ENCODE data around the gene BSCL2. TPM values are rescaled to one million over a fixed set of nuclear protein-coding genes. Genes with fewer than 3 reads are reported as not detected.

The BSCL2 gene
- total and polyA plus RNA-seq, 2 donors (not counting 3 experiments of a cell fraction or from before 2014, with no cell fraction given), result 31.1 to 94.8 TPM

DNA sequence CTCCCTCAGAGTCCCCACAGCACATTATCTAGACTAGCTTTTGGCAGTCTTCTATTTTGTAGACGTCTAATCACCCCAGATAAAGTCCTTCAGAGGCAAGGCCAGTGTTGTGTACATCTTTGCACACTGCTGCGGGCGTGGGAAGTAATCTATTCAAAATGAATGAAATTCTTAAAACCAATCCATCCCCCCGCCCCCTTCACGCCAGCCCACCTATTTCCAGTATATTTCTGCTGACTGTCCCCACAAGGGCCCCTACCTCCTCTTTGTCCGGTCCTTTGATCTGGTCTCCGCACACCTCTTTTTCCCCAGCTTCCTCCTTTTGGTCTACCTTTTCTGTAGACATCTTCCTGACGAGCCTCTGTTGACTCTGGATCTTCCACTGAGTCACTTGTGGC, 375 bp downstream of the BSCL2 start:
- CTCF ChIA-PET, result interaction anchor here (1.1 to 2.5 kb wide), 4 partner anchors 13 to 79 kb away, joined by 3 to 14 read pairs (median 4); partner anchors contain the start of genes C11orf98, CSKMT and HNRNPUL2
- dilution Hi-C loops (cut with MboI; ENCODE audit: extremely low pct_ligation_motif_present, low sequenced_read_pairs) (no loop called here), intact Hi-C loops (cut with micrococcal nuclease) (loop anchor here (1.0 to 5.0 kb wide), 4 partner anchors 40 to 106 kb away; partner anchors contain the start of genes C11orf98, CSKMT, INTS5 and MTA2)
- no TSS peak for BruUV-seq (replicated peaks)
- TF ChIP-seq, protein P1, sequence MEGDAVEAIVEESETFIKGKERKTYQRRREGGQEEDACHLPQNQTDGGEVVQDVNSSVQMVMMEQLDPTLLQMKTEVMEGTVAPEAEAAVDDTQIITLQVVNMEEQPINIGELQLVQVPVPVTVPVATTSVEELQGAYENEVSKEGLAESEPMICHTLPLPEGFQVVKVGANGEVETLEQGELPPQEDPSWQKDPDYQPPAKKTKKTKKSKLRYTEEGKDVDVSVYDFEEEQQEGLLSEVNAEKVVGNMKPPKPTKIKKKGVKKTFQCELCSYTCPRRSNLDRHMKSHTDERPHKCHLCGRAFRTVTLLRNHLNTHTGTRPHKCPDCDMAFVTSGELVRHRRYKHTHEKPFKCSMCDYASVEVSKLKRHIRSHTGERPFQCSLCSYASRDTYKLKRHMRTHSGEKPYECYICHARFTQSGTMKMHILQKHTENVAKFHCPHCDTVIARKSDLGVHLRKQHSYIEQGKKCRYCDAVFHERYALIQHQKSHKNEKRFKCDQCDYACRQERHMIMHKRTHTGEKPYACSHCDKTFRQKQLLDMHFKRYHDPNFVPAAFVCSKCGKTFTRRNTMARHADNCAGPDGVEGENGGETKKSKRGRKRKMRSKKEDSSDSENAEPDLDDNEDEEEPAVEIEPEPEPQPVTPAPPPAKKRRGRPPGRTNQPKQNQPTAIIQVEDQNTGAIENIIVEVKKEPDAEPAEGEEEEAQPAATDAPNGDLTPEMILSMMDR (IDR thresholded peaks at IDR 0.05; ENCODE audit: extremely low read depth in 1 of 2, insufficient read depth in 1 of 2, low read depth in 1 of 2, low read length in 2 of 2), result no peak
- TF ChIP-seq POLR2A (IDR thresholded peaks at IDR 0.05; ENCODE audit: low read depth, low read length) (no peak), FOS (IDR thresholded peaks at IDR 0.05; ENCODE audit: borderline replicate concordance, insufficient read depth, low read length) (no peak), POLR2AphosphoS5 (IDR thresholded peaks at IDR 0.05; ENCODE audit: insufficient read depth, low read depth, low read length) (no peak), EZH2 (IDR thresholded peaks at IDR 0.05; ENCODE audit: borderline replicate concordance, low read depth, low read length, severe bottlenecking) (no peak), GATA2 (IDR thresholded peaks at IDR 0.05; ENCODE audit: insufficient read depth, insufficient read length, low read depth, low read length) (no peak), MYC (IDR thresholded peaks at IDR 0.05; ENCODE audit: low read depth, low read length) (no peak), JUN (IDR thresholded peaks at IDR 0.05; ENCODE audit: borderline replicate concordance, insufficient read depth, insufficient read length, low read depth) (no peak)
- TF ChIP-seq, protein P2, sequence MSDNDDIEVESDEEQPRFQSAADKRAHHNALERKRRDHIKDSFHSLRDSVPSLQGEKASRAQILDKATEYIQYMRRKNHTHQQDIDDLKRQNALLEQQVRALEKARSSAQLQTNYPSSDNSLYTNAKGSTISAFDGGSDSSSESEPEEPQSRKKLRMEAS (IDR thresholded peaks at IDR 0.05; ENCODE audit: insufficient read depth, insufficient read length), result no peak
- peaks cover 25% of the 10 kb centered on the region for H3K4me1 ChIP-seq (ENCODE audit: control insufficient read depth, extremely low read depth, insufficient read depth, low read length)
- H3K4me2 ChIP-seq (ENCODE audit: insufficient read depth, low read length), result peak overlapping the region; percentile 82
- H3K27ac ChIP-seq (ENCODE audit: insufficient read depth, low read depth, low read length), result no peak overlapping the region
- no peak for FAIRE-seq
- no peaks in the 10 kb centered on the region for H3K9me3 ChIP-seq (replicated peaks; ENCODE audit: control insufficient read depth, insufficient read depth, low read length)
- H3K36me3 ChIP-seq (ENCODE audit: control insufficient read depth in 2 of 2, extremely low read depth in 1 of 2, insufficient read depth in 2 of 2, low read length in 2 of 2), result peaks cover 2 to 7% of the 10 kb centered on the region in 2 experiments
- no peak for DNase-seq (ENCODE audit: low read depth, low spot score)
- no peak overlapping the region for H3K9ac ChIP-seq (replicated peaks; ENCODE audit: extremely low read depth, insufficient read depth, low read length)
- no peaks in the 10 kb centered on the region for H3K9me1 ChIP-seq (replicated peaks; ENCODE audit: control insufficient read depth, extremely low read depth, insufficient read depth, low read length)
- peak overlapping the region; percentile 89 for H2AFZ ChIP-seq (ENCODE audit: low read depth, low read length)
- H4K20me1 ChIP-seq (replicated peaks; ENCODE audit: control insufficient read depth, extremely low read depth, insufficient read depth, low read length), result no peaks in the 10 kb centered on the region
- H3K79me2 ChIP-seq (ENCODE audit: control insufficient read depth, insufficient read depth, low read length), result no peaks in the 10 kb centered on the region
- H3K27me3 ChIP-seq (ENCODE audit: control insufficient read depth in 2 of 2, insufficient read depth in 2 of 2, low read length in 2 of 2), result no peaks in the 10 kb centered on the region
- POLR2A ChIA-PET, result interaction anchor here (0.6 to 1.5 kb wide), 4 partner anchors 41 to 135 kb away, joined by 3 to 19 read pairs (median 5); partner anchors contain the start of genes C11orf98, CSKMT and TUT1
- no peak overlapping the region for H3K4me3 ChIP-seq (replicated peaks in 1 of 3; ENCODE audit: insufficient read depth in 1 of 3, low read depth in 1 of 3, low read length in 3 of 3)

Data from endothelial cell of umbilical vein (primary cell).